Endothelial cell of umbilical vein (primary cell): ENCODE measurements around the gene RPE. TPM values are rescaled to one million over a fixed set of nuclear protein-coding genes. Genes with fewer than 3 reads are reported as not detected.

Experiments
- BruUV-seq: library from RNA; stranded (reverse); fragments of 400-500 nt; replicated peaks from 2 replicates; lab custom pipeline; 2021; lab: Mats Ljungman, UMichigan
- CTCF ChIA-PET: fragments of 300-600, 350-600 bp; sonication (Branson Sonifier 250); formaldehyde crosslinking; loops from one replicate; lab custom pipeline; 2021; ENCODE audit warnings: antibody characterized with exemption, inconsistent platforms; lab: Charles Lee
- POLR2A ChIA-PET: fragments of 300-600, 350-600 bp; sonication (Branson Sonifier 250); formaldehyde crosslinking; loops from one replicate; lab custom pipeline; 2021; ENCODE audit warnings: antibody characterized with exemption, inconsistent platforms; lab: Charles Lee
- DNase-seq: peaks from one replicate; pipeline ENCODE4 v3.0.0-alpha.2; 2011; ENCODE audit warnings: low read depth, low spot score
- FAIRE-seq: peaks from 2 replicates; lab custom pipeline; 2011; peaks lifted over from hg19 to GRCh38; lab: Jason Lieb, UNC
- H2AFZ ChIP-seq: 2 replicates; pipeline ENCODE4 v1.6.0; 2012; ENCODE audit warnings: low read depth, low read length, control low read depth, inconsistent platforms
- H3K27ac ChIP-seq: 2 replicates; pipeline ENCODE4 v1.5.1; 2011; ENCODE audit warnings: low read depth, mild to moderate bottlenecking, control low read depth, low read length, moderate library complexity; ENCODE audit not compliant: insufficient read depth
- H3K27me3 ChIP-seq, 2 experiments: 2 replicates each; pipeline versions ENCODE4 v1.6.0 to v1.6.1; 2011; ENCODE audit warnings: low read length in 2 of 2, mixed read lengths in 1 of 2; ENCODE audit not compliant: control insufficient read depth in 2 of 2, insufficient read depth in 2 of 2
- H3K36me3 ChIP-seq, 2 experiments: 2 replicates in 1 of 2; 3 replicates in 1 of 2; pipeline ENCODE4 v1.5.1; 2011; ENCODE audit warnings: low read length in 2 of 2, mild to moderate bottlenecking in 1 of 2, moderate library complexity in 1 of 2; ENCODE audit not compliant: control insufficient read depth in 2 of 2, insufficient read depth in 2 of 2; ENCODE audit errors: extremely low read depth in 1 of 2
- H3K4me1 ChIP-seq: 3 replicates; pipeline ENCODE4 v1.5.1; 2011; ENCODE audit warnings: mild to moderate bottlenecking, low read length; ENCODE audit not compliant: control insufficient read depth, insufficient read depth; ENCODE audit errors: extremely low read depth
- H3K4me2 ChIP-seq: 2 replicates; pipeline ENCODE4 v1.6.1; 2011; ENCODE audit warnings: low read length, control low read depth, mixed read lengths; ENCODE audit not compliant: insufficient read depth
- H3K4me3 ChIP-seq, 3 experiments: fragments of 200-600 bp in 1 of 3; sonication (generic), shearing (Covaris generic) in 1 of 3; replicated peaks in 1 of 3; 2 replicates each; pipeline ENCODE4 v1.5.1; 2011 to 2016; ENCODE audit warnings: control low read depth in 3 of 3, low read length in 3 of 3, mild to moderate bottlenecking in 2 of 3, inconsistent platforms in 1 of 3, low read depth in 1 of 3, moderate library complexity in 1 of 3; ENCODE audit not compliant: insufficient read depth in 1 of 3
- H3K79me2 ChIP-seq: 2 replicates; pipeline ENCODE4 v1.6.0; 2012; ENCODE audit warnings: low read length, inconsistent platforms; ENCODE audit not compliant: control insufficient read depth, insufficient read depth
- H3K9ac ChIP-seq: replicated peaks from 2 replicates; pipeline ENCODE3; 2011; ENCODE audit warnings: low read length, control low read depth; ENCODE audit not compliant: insufficient read depth; ENCODE audit errors: extremely low read depth
- H3K9me1 ChIP-seq: replicated peaks from 3 replicates; pipeline ENCODE4 v1.6.0; 2011; ENCODE audit warnings: mild to moderate bottlenecking, low read length; ENCODE audit not compliant: control insufficient read depth, insufficient read depth; ENCODE audit errors: extremely low read depth
- H3K9me3 ChIP-seq: replicated peaks from 2 replicates; pipeline ENCODE4 v1.5.1; 2012; ENCODE audit warnings: low read length, inconsistent platforms; ENCODE audit not compliant: control insufficient read depth, insufficient read depth
- H4K20me1 ChIP-seq: replicated peaks from 2 replicates; pipeline ENCODE3; 2011; ENCODE audit warnings: mild to moderate bottlenecking, low read length; ENCODE audit not compliant: control insufficient read depth, insufficient read depth; ENCODE audit errors: extremely low read depth
- CTCF ChIP-seq, 2 donors: IDR thresholded peaks; 1 replicate in 1 of 2; 2 replicates in 1 of 2; pipeline ENCODE4 v1.5.1; 2011; ENCODE audit warnings: low read length in 2 of 2, mild to moderate bottlenecking in 2 of 2, moderate library complexity in 2 of 2, control low read depth in 1 of 2, inconsistent platforms in 1 of 2, low read depth in 1 of 2; ENCODE audit not compliant: insufficient read depth in 1 of 2; ENCODE audit errors: extremely low read depth in 1 of 2
- EZH2 ChIP-seq: IDR thresholded peaks from 2 replicates; pipeline ENCODE4 v1.6.1; 2012; ENCODE audit warnings: borderline replicate concordance, low read depth, mild to moderate bottlenecking, moderate library complexity, low read length, inconsistent platforms; ENCODE audit not compliant: severe bottlenecking
- FOS ChIP-seq: IDR thresholded peaks from 2 replicates; pipeline ENCODE4 v1.6.1; 2011; ENCODE audit warnings: mild to moderate bottlenecking, low read length, moderate library complexity, borderline replicate concordance; ENCODE audit not compliant: insufficient read depth
- GATA2 ChIP-seq: IDR thresholded peaks from 2 replicates; pipeline ENCODE4 v1.7.0; 2011; ENCODE audit warnings: low read depth, mild to moderate bottlenecking, moderate library complexity, mixed read lengths, low read length; ENCODE audit not compliant: insufficient read length, insufficient read depth
- JUN ChIP-seq: IDR thresholded peaks from 2 replicates; pipeline ENCODE4 v1.6.1; 2011; ENCODE audit warnings: borderline replicate concordance, low read depth; ENCODE audit not compliant: insufficient read length, insufficient read depth
- MYC ChIP-seq: IDR thresholded peaks from one replicate; pipeline ENCODE4 v1.6.1; 2011; ENCODE audit warnings: mild to moderate bottlenecking, low read depth, low read length
- POLR2A ChIP-seq: IDR thresholded peaks from 2 replicates; pipeline ENCODE4 v1.6.1; 2012; ENCODE audit warnings: low read depth, mild to moderate bottlenecking, control low read depth, low read length
- POLR2AphosphoS5 ChIP-seq: IDR thresholded peaks from 2 replicates; pipeline ENCODE4 v1.6.1; 2012; ENCODE audit warnings: low read depth, mild to moderate bottlenecking, control low read depth, low read length, moderate library complexity; ENCODE audit not compliant: insufficient read depth
- dilution Hi-C: fragments of 300-500 bp; cut with MboI; formaldehyde crosslinking; loops from one replicate; pipeline ENCODE4 v1.15.0; 2019; ENCODE audit warnings: low sequenced_read_pairs; ENCODE audit not compliant: extremely low pct_ligation_motif_present
- intact Hi-C: fragments of 100-400 bp; cut with micrococcal nuclease; formaldehyde crosslinking; loops from one replicate; pipeline ENCODE4 v1.10.0; 2022
- polyA plus RNA-seq, 4 experiments: library from polyadenylated mRNA; depleted of rRNA in 3 of 4; stranded (reverse) in 3 of 4; unstranded in 1 of 4; fragments of >200 nt; gene quantifications; 2 replicates each; pipeline versions ENCODE4 v1.2.1 to v1.2.3, GENCODE V29; 2011 to 2012; ENCODE audit warnings: missing spikeins in 1 of 4
- total RNA-seq: library from RNA; stranded (reverse); gene quantifications from 2 replicates; pipeline ENCODE4 v1.2.3, GENCODE V29; 2021
- TF ChIP-seq, protein P1 (sequence below): IDR thresholded peaks from 2 replicates; pipeline ENCODE4 v1.6.1; 2011; ENCODE audit not compliant: insufficient read depth, insufficient read length

The RPE gene
- total and polyA plus RNA-seq, 2 donors (not counting 3 experiments of a cell fraction or from before 2014, with no cell fraction given) = 60.7 to 97.4 TPM

GRCh38 chr2:210009896-210010295 is 7.5 kb downstream of the RPE start:
- ChIA-PET CTCF (interaction anchor here (2.7 kb wide), 1 partner anchor 189 kb away, joined by 8 read pairs; no protein-coding TSS in a partner anchor), POLR2A (no interaction called here)
- no peaks in the 10 kb centered on the region for H3K27me3 ChIP-seq
- H3K4me2 ChIP-seq = no peak overlapping the region
- H2AFZ ChIP-seq = no peak overlapping the region
- DNase-seq = no peak
- no peak for TF ChIP-seq POLR2AphosphoS5
- TF ChIP-seq EZH2 = no peak
- TF ChIP-seq GATA2 = no peak
- no peak for TF ChIP-seq JUN
- no peak for TF ChIP-seq MYC
- no peak overlapping the region for H3K9ac ChIP-seq
- no TSS peak for BruUV-seq
- H3K4me3 ChIP-seq = no peak overlapping the region
- FAIRE-seq = no peak
- H3K4me1 ChIP-seq = peaks cover 2% of the 10 kb centered on the region
- H3K27ac ChIP-seq = no peak overlapping the region
- H3K9me1 ChIP-seq = no peaks in the 10 kb centered on the region
- peaks cover 90% of the 10 kb centered on the region for H3K79me2 ChIP-seq
- dilution Hi-C loops = no loop called here
- H3K9me3 ChIP-seq = no peaks in the 10 kb centered on the region
- intact Hi-C loops = loop anchor here (10.0 kb wide), 1 partner anchor 465 kb away; the partner anchor contains the start of gene LANCL1
- peaks cover 3 to 6% of the 10 kb centered on the region in 2 experiments for H3K36me3 ChIP-seq
- peaks cover 4% of the 10 kb centered on the region for H4K20me1 ChIP-seq

GRCh38 chr2:210020138-210020537 is 17.7 kb downstream of the RPE start:
- Histone ChIP-seq H3K79me2 (peaks cover 3% of the 10 kb centered on the region), H4K20me1 (peaks cover 3% of the 10 kb centered on the region), H3K36me3 (peaks cover 5 to 32% of the 10 kb centered on the region in 2 experiments), H3K4me2 (no peak overlapping the region), H3K9ac (no peak overlapping the region), H3K9me1 (no peaks in the 10 kb centered on the region), H2AFZ (no peak overlapping the region), H3K27me3 (no peaks in the 10 kb centered on the region), H3K4me3 (no peak overlapping the region), H3K4me1 (peaks cover 3% of the 10 kb centered on the region), H3K9me3 (no peaks in the 10 kb centered on the region), H3K27ac (no peak overlapping the region)
- ChIA-PET CTCF (no interaction called here), POLR2A (no interaction called here)
- dilution Hi-C loops = no loop called here
- intact Hi-C loops = no loop called here
- no peak for TF ChIP-seq POLR2AphosphoS5
- TF ChIP-seq POLR2A = no peak
- TF ChIP-seq FOS = no peak
- TF ChIP-seq GATA2 = no peak
- no peak for TF ChIP-seq CTCF (IDR thresholded peaks at IDR 0.05; ENCODE audit: extremely low read depth in 1 of 2, insufficient read depth in 1 of 2, low read depth in 1 of 2, low read length in 2 of 2)
- TF ChIP-seq JUN = no peak
- TF ChIP-seq, protein P1, sequence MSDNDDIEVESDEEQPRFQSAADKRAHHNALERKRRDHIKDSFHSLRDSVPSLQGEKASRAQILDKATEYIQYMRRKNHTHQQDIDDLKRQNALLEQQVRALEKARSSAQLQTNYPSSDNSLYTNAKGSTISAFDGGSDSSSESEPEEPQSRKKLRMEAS = no peak
- TF ChIP-seq EZH2 = no peak
- TF ChIP-seq MYC = no peak
- TSS peak; percentile 21 for BruUV-seq
- FAIRE-seq = peak; percentile 26
- no peak for DNase-seq
